WTC11 (cell line): ENCODE results near the gene TIMM22. TPM values are rescaled to one million over a fixed set of nuclear protein-coding genes. Genes with fewer than 3 reads are reported as not detected.

Experiments
- ATAC-seq: fragments of 200-7000 bp; cut with Tn5 transposase; 2 replicates; pipeline ENCODE4 v1.10.0; 2021; ENCODE audit warnings: mild to moderate bottlenecking, moderate library complexity
- CTCF ChIA-PET: fragments of 300-600 bp; sonication (Branson Sonifier 250); formaldehyde crosslinking; loops from one replicate; lab custom pipeline; 2021; ENCODE audit warnings: antibody characterized with exemption; lab: Charles Lee
- POLR2A ChIA-PET: fragments of 350-600 bp; sonication (Branson Sonifier 250); formaldehyde crosslinking; loops from one replicate; lab custom pipeline; 2021; ENCODE audit warnings: antibody characterized with exemption; lab: Charles Lee
- DNase-seq: peaks from one replicate; pipeline ENCODE4 v3.0.0; 2021; ENCODE audit warnings: low spot score
- H3K27ac Mint-ChIP-seq: 2 replicates; pipeline ENCODE4 v1.8.0; 2021; ENCODE audit warnings: mixed read lengths
- H3K27me3 Mint-ChIP-seq: 2 replicates; pipeline ENCODE4 v1.8.0; 2021; ENCODE audit warnings: low read depth, mild to moderate bottlenecking, moderate library complexity, mixed read lengths
- H3K36me3 Mint-ChIP-seq: 2 replicates; pipeline ENCODE4 v1.8.0; 2021; ENCODE audit warnings: mixed read lengths
- H3K4me1 Mint-ChIP-seq: 2 replicates; pipeline ENCODE4 v1.8.0; 2022; ENCODE audit warnings: mixed read lengths
- H3K4me3 Mint-ChIP-seq: 2 replicates; pipeline ENCODE4 v1.8.0; 2021; ENCODE audit warnings: mild to moderate bottlenecking, moderate library complexity, mixed read lengths
- H3K9me3 Mint-ChIP-seq: 2 replicates; pipeline ENCODE4 v1.8.0; 2021; ENCODE audit warnings: mixed read lengths
- ATF1 ChIP-seq: sonication (generic); formaldehyde crosslinking; IDR thresholded peaks from 2 replicates; pipeline ENCODE4 v1.8.1; 2023; ENCODE audit warnings: mild to moderate bottlenecking, moderate library complexity, missing genetic modification reagents
- ATF3 ChIP-seq: sonication (generic); formaldehyde crosslinking; conservative IDR thresholded peaks from 2 replicates; pipeline ENCODE4 v1.8.1; 2022; ENCODE audit warnings: mild to moderate bottlenecking, missing genetic modification reagents
- ELF4 ChIP-seq: sonication (generic); formaldehyde crosslinking; IDR thresholded peaks from 2 replicates; pipeline ENCODE4 v1.8.1; 2022; ENCODE audit warnings: low read depth, mild to moderate bottlenecking, moderate library complexity, missing genetic modification reagents
- ETV6 ChIP-seq: sonication (generic); formaldehyde crosslinking; IDR thresholded peaks from 2 replicates; pipeline ENCODE4 v1.8.1; 2022; ENCODE audit warnings: mild to moderate bottlenecking, missing genetic modification reagents
- FOXJ3 ChIP-seq: sonication (generic); formaldehyde crosslinking; IDR thresholded peaks from 2 replicates; pipeline ENCODE4 v1.9.0; 2021; ENCODE audit warnings: missing genetic modification reagents, mild to moderate bottlenecking, borderline replicate concordance
- FOXP1 ChIP-seq: sonication (generic); formaldehyde crosslinking; IDR thresholded peaks from 2 replicates; pipeline ENCODE4 v1.8.0; 2022; ENCODE audit warnings: missing genetic modification reagents, mild to moderate bottlenecking, moderate library complexity, borderline replicate concordance
- HMGA2 ChIP-seq: fragments of 250-450 bp; sonication (Bioruptor Pico); IDR thresholded peaks from 2 replicates; pipeline ENCODE4 v1.4.0; 2021; ENCODE audit warnings: mild to moderate bottlenecking, moderate library complexity
- IRF2 ChIP-seq: sonication (generic); formaldehyde crosslinking; IDR thresholded peaks from 2 replicates; pipeline ENCODE4 v1.8.0; 2022; ENCODE audit warnings: low read depth, missing genetic modification reagents, borderline replicate concordance
- JAZF1 ChIP-seq: fragments of 250-450 bp; sonication (Bioruptor Pico); IDR thresholded peaks from 2 replicates; pipeline ENCODE4 v1.9.0; 2021; ENCODE audit warnings: moderate library complexity, mild to moderate bottlenecking, inconsistent platforms
- RELA ChIP-seq: sonication (generic); formaldehyde crosslinking; IDR thresholded peaks from 2 replicates; pipeline ENCODE4 v1.8.1; 2022; ENCODE audit warnings: missing genetic modification reagents, mild to moderate bottlenecking, borderline replicate concordance
- RORB ChIP-seq: fragments of 250-450 bp; sonication (Bioruptor Pico); IDR thresholded peaks from 2 replicates; pipeline ENCODE4 v1.9.0; 2021; ENCODE audit warnings: mild to moderate bottlenecking
- SP1 ChIP-seq: sonication (generic); formaldehyde crosslinking; conservative IDR thresholded peaks from 2 replicates; pipeline ENCODE4 v1.8.1; 2022; ENCODE audit warnings: missing genetic modification reagents
- TEAD4 ChIP-seq: sonication (generic); formaldehyde crosslinking; IDR thresholded peaks from 2 replicates; pipeline ENCODE4 v1.8.0; 2022; ENCODE audit warnings: mild to moderate bottlenecking, missing genetic modification reagents
- ZBTB21 ChIP-seq: sonication (generic); formaldehyde crosslinking; IDR thresholded peaks from 2 replicates; pipeline ENCODE4 v1.8.1; 2023; ENCODE audit warnings: mild to moderate bottlenecking, missing genetic modification reagents, borderline replicate concordance
- ZNF219 ChIP-seq: sonication (generic); formaldehyde crosslinking; IDR thresholded peaks from 2 replicates; pipeline ENCODE4 v1.8.0; 2023; ENCODE audit warnings: missing genetic modification reagents, mild to moderate bottlenecking, borderline replicate concordance
- ZNF317 ChIP-seq: sonication (generic); formaldehyde crosslinking; IDR thresholded peaks from 2 replicates; pipeline ENCODE4 v1.8.1; 2023; ENCODE audit warnings: low read depth, mild to moderate bottlenecking, moderate library complexity, missing genetic modification reagents, borderline replicate concordance
- ZSCAN18 ChIP-seq: fragments of 250-450 bp; sonication (Bioruptor Pico); IDR thresholded peaks from 2 replicates; pipeline ENCODE4 v2.1.2; 2022; ENCODE audit warnings: mild to moderate bottlenecking, moderate library complexity
- total RNA-seq: library from RNA; stranded (reverse); gene quantifications from 3 replicates; pipeline ENCODE4 v1.2.3, GENCODE V29; 2021
- TF ChIP-seq, protein P1 (sequence below): sonication (generic); formaldehyde crosslinking; IDR thresholded peaks from 2 replicates; pipeline ENCODE4 v1.8.0; 2022; ENCODE audit warnings: mild to moderate bottlenecking, missing genetic modification reagents
- TF ChIP-seq, protein P2 (sequence below): sonication (generic); formaldehyde crosslinking; IDR thresholded peaks from 2 replicates; pipeline ENCODE4 v1.8.0; 2023; ENCODE audit warnings: missing genetic modification reagents, mild to moderate bottlenecking, borderline replicate concordance
- TF ChIP-seq, protein P3 (sequence below): fragments of 250-450 bp; sonication (Bioruptor Pico); IDR thresholded peaks from 2 replicates; pipeline ENCODE4 v1.9.0; 2021; ENCODE audit warnings: mild to moderate bottlenecking, borderline replicate concordance

TIMM22 gene
- total RNA-seq, 1 experiment from 2014 or later = 18.0 TPM

- ATAC-seq (no peak), DNase-seq (no peak)
- TF ChIP-seq ZBTB21 (no peak), ZNF219 (CRISPR knock-in tag) (no peak), ATF3 (CRISPR knock-in tag) (no peak), TEAD4 (CRISPR knock-in tag) (no peak), ZNF317 (CRISPR knock-in tag) (no peak), JAZF1 (CRISPR knock-in tag) (no peak), RELA (CRISPR knock-in tag) (no peak), SP1 (no peak), IRF2 (no peak), ZSCAN18 (no peak), RORB (CRISPR knock-in tag) (no peak), ELF4 (CRISPR knock-in tag) (no peak), FOXP1 (CRISPR knock-in tag) (no peak), FOXJ3 (CRISPR knock-in tag) (no peak), ETV6 (CRISPR knock-in tag) (no peak), HMGA2 (CRISPR knock-in tag) (no peak), ATF1 (CRISPR knock-in tag) (no peak)
- TF ChIP-seq, protein P1, sequence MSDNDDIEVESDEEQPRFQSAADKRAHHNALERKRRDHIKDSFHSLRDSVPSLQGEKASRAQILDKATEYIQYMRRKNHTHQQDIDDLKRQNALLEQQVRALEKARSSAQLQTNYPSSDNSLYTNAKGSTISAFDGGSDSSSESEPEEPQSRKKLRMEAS (CRISPR knock-in tag) = no peak
- TF ChIP-seq, protein P2, sequence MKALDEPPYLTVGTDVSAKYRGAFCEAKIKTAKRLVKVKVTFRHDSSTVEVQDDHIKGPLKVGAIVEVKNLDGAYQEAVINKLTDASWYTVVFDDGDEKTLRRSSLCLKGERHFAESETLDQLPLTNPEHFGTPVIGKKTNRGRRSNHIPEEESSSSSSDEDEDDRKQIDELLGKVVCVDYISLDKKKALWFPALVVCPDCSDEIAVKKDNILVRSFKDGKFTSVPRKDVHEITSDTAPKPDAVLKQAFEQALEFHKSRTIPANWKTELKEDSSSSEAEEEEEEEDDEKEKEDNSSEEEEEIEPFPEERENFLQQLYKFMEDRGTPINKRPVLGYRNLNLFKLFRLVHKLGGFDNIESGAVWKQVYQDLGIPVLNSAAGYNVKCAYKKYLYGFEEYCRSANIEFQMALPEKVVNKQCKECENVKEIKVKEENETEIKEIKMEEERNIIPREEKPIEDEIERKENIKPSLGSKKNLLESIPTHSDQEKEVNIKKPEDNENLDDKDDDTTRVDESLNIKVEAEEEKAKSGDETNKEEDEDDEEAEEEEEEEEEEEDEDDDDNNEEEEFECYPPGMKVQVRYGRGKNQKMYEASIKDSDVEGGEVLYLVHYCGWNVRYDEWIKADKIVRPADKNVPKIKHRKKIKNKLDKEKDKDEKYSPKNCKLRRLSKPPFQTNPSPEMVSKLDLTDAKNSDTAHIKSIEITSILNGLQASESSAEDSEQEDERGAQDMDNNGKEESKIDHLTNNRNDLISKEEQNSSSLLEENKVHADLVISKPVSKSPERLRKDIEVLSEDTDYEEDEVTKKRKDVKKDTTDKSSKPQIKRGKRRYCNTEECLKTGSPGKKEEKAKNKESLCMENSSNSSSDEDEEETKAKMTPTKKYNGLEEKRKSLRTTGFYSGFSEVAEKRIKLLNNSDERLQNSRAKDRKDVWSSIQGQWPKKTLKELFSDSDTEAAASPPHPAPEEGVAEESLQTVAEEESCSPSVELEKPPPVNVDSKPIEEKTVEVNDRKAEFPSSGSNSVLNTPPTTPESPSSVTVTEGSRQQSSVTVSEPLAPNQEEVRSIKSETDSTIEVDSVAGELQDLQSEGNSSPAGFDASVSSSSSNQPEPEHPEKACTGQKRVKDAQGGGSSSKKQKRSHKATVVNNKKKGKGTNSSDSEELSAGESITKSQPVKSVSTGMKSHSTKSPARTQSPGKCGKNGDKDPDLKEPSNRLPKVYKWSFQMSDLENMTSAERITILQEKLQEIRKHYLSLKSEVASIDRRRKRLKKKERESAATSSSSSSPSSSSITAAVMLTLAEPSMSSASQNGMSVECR = no peak
- TF ChIP-seq, protein P3, sequence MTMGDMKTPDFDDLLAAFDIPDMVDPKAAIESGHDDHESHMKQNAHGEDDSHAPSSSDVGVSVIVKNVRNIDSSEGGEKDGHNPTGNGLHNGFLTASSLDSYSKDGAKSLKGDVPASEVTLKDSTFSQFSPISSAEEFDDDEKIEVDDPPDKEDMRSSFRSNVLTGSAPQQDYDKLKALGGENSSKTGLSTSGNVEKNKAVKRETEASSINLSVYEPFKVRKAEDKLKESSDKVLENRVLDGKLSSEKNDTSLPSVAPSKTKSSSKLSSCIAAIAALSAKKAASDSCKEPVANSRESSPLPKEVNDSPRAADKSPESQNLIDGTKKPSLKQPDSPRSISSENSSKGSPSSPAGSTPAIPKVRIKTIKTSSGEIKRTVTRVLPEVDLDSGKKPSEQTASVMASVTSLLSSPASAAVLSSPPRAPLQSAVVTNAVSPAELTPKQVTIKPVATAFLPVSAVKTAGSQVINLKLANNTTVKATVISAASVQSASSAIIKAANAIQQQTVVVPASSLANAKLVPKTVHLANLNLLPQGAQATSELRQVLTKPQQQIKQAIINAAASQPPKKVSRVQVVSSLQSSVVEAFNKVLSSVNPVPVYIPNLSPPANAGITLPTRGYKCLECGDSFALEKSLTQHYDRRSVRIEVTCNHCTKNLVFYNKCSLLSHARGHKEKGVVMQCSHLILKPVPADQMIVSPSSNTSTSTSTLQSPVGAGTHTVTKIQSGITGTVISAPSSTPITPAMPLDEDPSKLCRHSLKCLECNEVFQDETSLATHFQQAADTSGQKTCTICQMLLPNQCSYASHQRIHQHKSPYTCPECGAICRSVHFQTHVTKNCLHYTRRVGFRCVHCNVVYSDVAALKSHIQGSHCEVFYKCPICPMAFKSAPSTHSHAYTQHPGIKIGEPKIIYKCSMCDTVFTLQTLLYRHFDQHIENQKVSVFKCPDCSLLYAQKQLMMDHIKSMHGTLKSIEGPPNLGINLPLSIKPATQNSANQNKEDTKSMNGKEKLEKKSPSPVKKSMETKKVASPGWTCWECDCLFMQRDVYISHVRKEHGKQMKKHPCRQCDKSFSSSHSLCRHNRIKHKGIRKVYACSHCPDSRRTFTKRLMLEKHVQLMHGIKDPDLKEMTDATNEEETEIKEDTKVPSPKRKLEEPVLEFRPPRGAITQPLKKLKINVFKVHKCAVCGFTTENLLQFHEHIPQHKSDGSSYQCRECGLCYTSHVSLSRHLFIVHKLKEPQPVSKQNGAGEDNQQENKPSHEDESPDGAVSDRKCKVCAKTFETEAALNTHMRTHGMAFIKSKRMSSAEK = no peak
- Mint-ChIP-seq H3K4me1 (no peaks in the 10 kb centered on the region), H3K9me3 (no peaks in the 10 kb centered on the region), H3K4me3 (no peak overlapping the region), H3K27me3 (no peaks in the 10 kb centered on the region), H3K27ac (no peak overlapping the region), H3K36me3 (0 out of 2 replicates have a peak, but pooled peaks cover 3% of the 10 kb centered on the region)
- ChIA-PET POLR2A (interaction anchor here (0.6 kb wide), 1 partner anchor 484 kb away, joined by 4 read pairs; no protein-coding TSS in a partner anchor), CTCF (interaction anchor here (0.6 kb wide), 1 partner anchor 193 kb away, joined by 5 read pairs; no protein-coding TSS in a partner anchor)
Measured at GRCh38 chr17:1050996-1051925, 54.3 kb downstream of the TIMM22 start.
